Measurements from ENCODE around the gene STXBP5L. TPM values are rescaled to one million over a fixed set of nuclear protein-coding genes. Genes with fewer than 3 reads are reported as not detected.

The STXBP5L gene
- total and polyA plus RNA-seq, 2 of the 4 experiments (the other 2 are of a cell fraction), result not detected

DNA sequence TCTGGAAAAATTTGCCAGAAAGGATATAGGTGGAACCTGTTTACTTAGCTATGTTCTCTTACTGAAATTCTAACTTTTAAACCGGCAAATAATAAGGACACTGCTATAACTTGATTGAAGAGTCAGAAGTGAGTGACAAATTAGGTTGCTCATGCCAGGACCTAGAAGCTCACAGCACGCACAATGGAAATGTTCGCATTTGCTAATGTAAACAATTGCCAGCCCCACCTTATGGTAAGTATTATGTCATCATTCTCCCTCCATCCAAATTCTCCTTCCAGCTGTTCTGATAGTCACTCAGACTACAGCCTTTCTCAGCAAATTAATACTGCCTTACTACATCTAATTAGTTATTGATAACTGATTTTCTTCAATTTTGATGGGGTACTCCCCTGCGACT is 4.8 kb upstream of the STXBP5L start:
- Histone ChIP-seq H2AK9ac (replicated peaks; ENCODE audit: low read depth, low read length, poor library complexity) (no peak overlapping the region), H3K9me3 (ENCODE audit: control insufficient read depth, insufficient read depth, low read length) (no peaks in the 10 kb centered on the region), H3K56ac (ENCODE audit: extremely low read depth, insufficient read depth, low read length) (no peak overlapping the region), H3K18ac (ENCODE audit: low read depth, low read length) (no peak overlapping the region), H3K36me3 (ENCODE audit: control insufficient read depth, insufficient read depth, low read length) (no peaks in the 10 kb centered on the region), H2BK120ac (ENCODE audit: low read depth, low read length) (no peak overlapping the region), H4K5ac (ENCODE audit: low read depth, low read length) (no peak overlapping the region), H2AK5ac (ENCODE audit: low read depth, low read length) (no peak overlapping the region), H3K4me2 (ENCODE audit: low read depth, low read length) (no peak overlapping the region), H3K23ac (ENCODE audit: low read depth, low read length) (no peak overlapping the region), H3K9me1 (ENCODE audit: insufficient read depth, low read length) (no peaks in the 10 kb centered on the region), H3K4me1 (ENCODE audit: control insufficient read depth, insufficient read depth, low read length) (no peaks in the 10 kb centered on the region), H2BK20ac (ENCODE audit: low read depth, low read length) (no peak overlapping the region), H3K27ac (ENCODE audit: insufficient read depth, low read length) (no peak overlapping the region), H4K91ac (ENCODE audit: insufficient read depth, low read depth, low read length) (no peak overlapping the region), H3K27me3 (ENCODE audit: control insufficient read depth, insufficient read depth, low read length) (peaks cover 3% of the 10 kb centered on the region), H2BK5ac (ENCODE audit: low read depth, low read length, poor library complexity, severe bottlenecking) (no peak overlapping the region), H3K9ac (ENCODE audit: low read depth, low read length) (no peak overlapping the region), H3K4me3 (ENCODE audit: insufficient read depth, low read depth, low read length) (no peak overlapping the region), H4K20me1 (ENCODE audit: insufficient read depth, low read length) (no peaks in the 10 kb centered on the region), H3K14ac (replicated peaks; ENCODE audit: low read depth, low read length) (no peak overlapping the region), H2BK15ac (ENCODE audit: low read depth, low read length) (no peak overlapping the region), H4K8ac (ENCODE audit: low read depth in 2 of 2, low read length in 2 of 2) (no peak overlapping the region), H3K4ac (ENCODE audit: low read depth, low read length) (no peak overlapping the region), H2AFZ (replicated peaks; ENCODE audit: low read length, poor library complexity) (no peak overlapping the region), H3K79me1 (ENCODE audit: low read depth in 1 of 2, low read length in 2 of 2) (no peaks in the 10 kb centered on the region)
- intact Hi-C loops (cut with micrococcal nuclease), result no loop called here
- dilution Hi-C loops (cut with HindIII; ENCODE audit: low sequenced_read_pairs, unreplicated experiment), result no loop called here
- no peak for TF ChIP-seq RFX5 (IDR thresholded peaks at IDR 0.05; ENCODE audit: low read depth, low read length)
- TF ChIP-seq, protein P1, sequence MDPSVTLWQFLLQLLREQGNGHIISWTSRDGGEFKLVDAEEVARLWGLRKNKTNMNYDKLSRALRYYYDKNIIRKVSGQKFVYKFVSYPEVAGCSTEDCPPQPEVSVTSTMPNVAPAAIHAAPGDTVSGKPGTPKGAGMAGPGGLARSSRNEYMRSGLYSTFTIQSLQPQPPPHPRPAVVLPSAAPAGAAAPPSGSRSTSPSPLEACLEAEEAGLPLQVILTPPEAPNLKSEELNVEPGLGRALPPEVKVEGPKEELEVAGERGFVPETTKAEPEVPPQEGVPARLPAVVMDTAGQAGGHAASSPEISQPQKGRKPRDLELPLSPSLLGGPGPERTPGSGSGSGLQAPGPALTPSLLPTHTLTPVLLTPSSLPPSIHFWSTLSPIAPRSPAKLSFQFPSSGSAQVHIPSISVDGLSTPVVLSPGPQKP (IDR thresholded peaks at IDR 0.05; ENCODE audit: borderline replicate concordance, low read depth, low read length), result no peak
- no peak for TF ChIP-seq CEBPB (IDR thresholded peaks at IDR 0.05; ENCODE audit: low read depth, low read length)
- TF ChIP-seq CHD1 (IDR thresholded peaks at IDR 0.05; ENCODE audit: low read depth, low read length), result no peak
- no peak for TF ChIP-seq MAFK (IDR thresholded peaks at IDR 0.05; ENCODE audit: low read depth, low read length)
- TF ChIP-seq MAZ (IDR thresholded peaks at IDR 0.05; ENCODE audit: borderline replicate concordance, low read depth, low read length), result no peak
- no peak for TF ChIP-seq RAD21 (IDR thresholded peaks at IDR 0.05; ENCODE audit: low read length)
- TF ChIP-seq, protein P2, sequence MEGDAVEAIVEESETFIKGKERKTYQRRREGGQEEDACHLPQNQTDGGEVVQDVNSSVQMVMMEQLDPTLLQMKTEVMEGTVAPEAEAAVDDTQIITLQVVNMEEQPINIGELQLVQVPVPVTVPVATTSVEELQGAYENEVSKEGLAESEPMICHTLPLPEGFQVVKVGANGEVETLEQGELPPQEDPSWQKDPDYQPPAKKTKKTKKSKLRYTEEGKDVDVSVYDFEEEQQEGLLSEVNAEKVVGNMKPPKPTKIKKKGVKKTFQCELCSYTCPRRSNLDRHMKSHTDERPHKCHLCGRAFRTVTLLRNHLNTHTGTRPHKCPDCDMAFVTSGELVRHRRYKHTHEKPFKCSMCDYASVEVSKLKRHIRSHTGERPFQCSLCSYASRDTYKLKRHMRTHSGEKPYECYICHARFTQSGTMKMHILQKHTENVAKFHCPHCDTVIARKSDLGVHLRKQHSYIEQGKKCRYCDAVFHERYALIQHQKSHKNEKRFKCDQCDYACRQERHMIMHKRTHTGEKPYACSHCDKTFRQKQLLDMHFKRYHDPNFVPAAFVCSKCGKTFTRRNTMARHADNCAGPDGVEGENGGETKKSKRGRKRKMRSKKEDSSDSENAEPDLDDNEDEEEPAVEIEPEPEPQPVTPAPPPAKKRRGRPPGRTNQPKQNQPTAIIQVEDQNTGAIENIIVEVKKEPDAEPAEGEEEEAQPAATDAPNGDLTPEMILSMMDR (conservative IDR thresholded peaks at IDR 0.05; ENCODE audit: low read depth, low read length), result no peak
- no peak for TF ChIP-seq MXI1 (IDR thresholded peaks at IDR 0.05; ENCODE audit: borderline replicate concordance, low read depth, low read length)
- no peak for TF ChIP-seq SMC3 (IDR thresholded peaks at IDR 0.05; ENCODE audit: low read depth, low read length)
- no peak for TF ChIP-seq RCOR1 (IDR thresholded peaks at IDR 0.05; ENCODE audit: insufficient replicate concordance, low read length)
- TF ChIP-seq FOS (IDR thresholded peaks at IDR 0.05; ENCODE audit: low read depth, low read length), result no peak
- no peak for TF ChIP-seq NFE2L2 (IDR thresholded peaks at IDR 0.05; ENCODE audit: low read depth, low read length)
- TF ChIP-seq, protein P3, sequence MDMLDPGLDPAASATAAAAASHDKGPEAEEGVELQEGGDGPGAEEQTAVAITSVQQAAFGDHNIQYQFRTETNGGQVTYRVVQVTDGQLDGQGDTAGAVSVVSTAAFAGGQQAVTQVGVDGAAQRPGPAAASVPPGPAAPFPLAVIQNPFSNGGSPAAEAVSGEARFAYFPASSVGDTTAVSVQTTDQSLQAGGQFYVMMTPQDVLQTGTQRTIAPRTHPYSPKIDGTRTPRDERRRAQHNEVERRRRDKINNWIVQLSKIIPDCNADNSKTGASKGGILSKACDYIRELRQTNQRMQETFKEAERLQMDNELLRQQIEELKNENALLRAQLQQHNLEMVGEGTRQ (IDR thresholded peaks at IDR 0.05; ENCODE audit: low read depth, low read length), result no peak
- TF ChIP-seq POLR2A (IDR thresholded peaks at IDR 0.05; ENCODE audit: low read depth, low read length), result no peak
- no peak for TF ChIP-seq BHLHE40 (IDR thresholded peaks at IDR 0.05; ENCODE audit: low read depth, low read length)
- POLR2A ChIA-PET (ENCODE audit: unreplicated experiment), result no interaction called here
- BruUV-seq (replicated peaks), result no TSS peak
- WGBS, 2 experiments (ENCODE audit: extremely low coverage in 2 of 2, insufficient read length in 1 of 2), result no CpG with 5 or more reads among the region's 4 CpGs
- DNase-seq (no peak), ATAC-seq (ENCODE audit: low read depth) (no peak)
- CTCF ChIA-PET, result no interaction called here
- in situ Hi-C loops (cut with MboI; ENCODE audit: low sequenced_read_pairs), result no loop called here
